OCI-LY7 (cell line): Measurements from ENCODE around the gene CPNE4.

Source experiments
- EZH2phosphoT487 ChIP-seq: fragments of 200-600 bp; sonication (generic); IDR thresholded peaks from 2 replicates; pipeline ENCODE4 v1.6.1; 2018; ENCODE audit warnings: low read depth, borderline replicate concordance, mild to moderate bottlenecking, mixed run types, antibody characterized with exemption, low read length, moderate library complexity, mixed read lengths
- TF ChIP-seq, protein P1 (sequence below): fragments of 200-600 bp; sonication (generic); conservative IDR thresholded peaks from 2 replicates; pipeline ENCODE4 v1.5.1; 2014; ENCODE audit warnings: mild to moderate bottlenecking, antibody characterized with exemption, low read length, moderate library complexity, mixed read lengths

DNA sequence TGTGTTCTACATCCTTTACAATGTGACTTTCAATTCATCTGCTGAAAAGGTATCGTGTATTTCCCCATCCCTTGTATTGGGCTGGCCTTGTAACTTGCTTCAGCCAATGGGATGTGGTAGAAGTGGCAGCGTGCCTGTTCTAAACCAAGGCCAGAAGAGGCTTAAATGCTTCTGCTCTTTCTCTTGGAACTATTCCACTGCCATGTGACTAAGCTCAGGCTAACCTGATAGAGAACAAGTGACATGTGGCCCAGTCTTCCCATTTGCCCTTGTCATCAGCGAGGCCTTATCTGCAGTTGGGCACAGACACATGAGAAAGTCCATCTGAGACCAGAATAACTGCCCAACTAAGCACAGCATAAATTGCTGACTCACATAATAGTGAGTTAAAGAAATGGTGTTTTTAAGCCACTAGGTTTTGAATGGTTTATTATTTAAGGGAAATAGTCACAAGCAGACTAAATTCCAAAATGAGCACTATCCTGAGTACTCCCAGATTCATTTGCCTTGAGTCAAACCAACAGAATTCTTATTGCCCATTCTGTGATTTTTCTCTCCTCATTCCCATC, 230.2 kb downstream of the CPNE4 start:
- TF ChIP-seq, protein P1, sequence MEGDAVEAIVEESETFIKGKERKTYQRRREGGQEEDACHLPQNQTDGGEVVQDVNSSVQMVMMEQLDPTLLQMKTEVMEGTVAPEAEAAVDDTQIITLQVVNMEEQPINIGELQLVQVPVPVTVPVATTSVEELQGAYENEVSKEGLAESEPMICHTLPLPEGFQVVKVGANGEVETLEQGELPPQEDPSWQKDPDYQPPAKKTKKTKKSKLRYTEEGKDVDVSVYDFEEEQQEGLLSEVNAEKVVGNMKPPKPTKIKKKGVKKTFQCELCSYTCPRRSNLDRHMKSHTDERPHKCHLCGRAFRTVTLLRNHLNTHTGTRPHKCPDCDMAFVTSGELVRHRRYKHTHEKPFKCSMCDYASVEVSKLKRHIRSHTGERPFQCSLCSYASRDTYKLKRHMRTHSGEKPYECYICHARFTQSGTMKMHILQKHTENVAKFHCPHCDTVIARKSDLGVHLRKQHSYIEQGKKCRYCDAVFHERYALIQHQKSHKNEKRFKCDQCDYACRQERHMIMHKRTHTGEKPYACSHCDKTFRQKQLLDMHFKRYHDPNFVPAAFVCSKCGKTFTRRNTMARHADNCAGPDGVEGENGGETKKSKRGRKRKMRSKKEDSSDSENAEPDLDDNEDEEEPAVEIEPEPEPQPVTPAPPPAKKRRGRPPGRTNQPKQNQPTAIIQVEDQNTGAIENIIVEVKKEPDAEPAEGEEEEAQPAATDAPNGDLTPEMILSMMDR = no peak
- TF ChIP-seq EZH2phosphoT487 = no peak
